KBM-7 (cell line): Measurements from ENCODE around the gene RASSF9.

Experiments
- DNase-seq: peaks from one replicate; pipeline ENCODE4 v3.0.0-alpha.2; 2015
- in situ Hi-C: fragments of 300-500 bp; cut with MboI; formaldehyde crosslinking; loops from 2 replicates; pipeline ENCODE4 v1.14.3; 2020; ENCODE audit warnings: low sequenced_read_pairs, low pct_unique_long_range_greater_than_20kb, mixed read lengths

Gene RASSF9

GRCh38 chr12:85765453-85765869 lies 70.7 kb downstream of the RASSF9 start:
- in situ Hi-C loops: no loop called here
- no peak for DNase-seq

DNA sequence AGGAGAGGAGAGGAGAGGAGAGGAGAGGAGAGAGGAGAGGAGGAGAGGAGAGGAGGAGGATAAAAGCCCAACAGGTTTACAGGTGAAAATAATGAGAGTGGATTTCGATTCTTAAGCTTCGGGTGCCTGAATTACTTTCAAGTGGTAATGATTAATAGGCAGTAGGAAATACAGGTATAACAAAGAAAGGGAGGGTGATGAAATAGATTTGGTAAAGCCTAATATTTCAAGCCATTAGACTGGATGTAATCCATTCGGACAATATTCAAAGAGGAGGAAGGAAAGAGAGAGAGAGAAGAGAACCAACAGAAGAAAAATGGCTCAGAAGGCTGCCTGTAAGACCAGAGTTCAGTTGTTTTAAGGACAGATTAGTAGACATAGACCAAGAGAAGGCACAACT lies 76.6 kb downstream of the RASSF9 start:
- no peak for DNase-seq
- in situ Hi-C loops: no loop called here

GRCh38 chr12:85759091-85759490 lies 77.1 kb downstream of the RASSF9 start:
- DNase-seq: no peak
- in situ Hi-C loops: no loop called here

GRCh38 chr12:85755760-85756159 lies 80.4 kb downstream of the RASSF9 start:
- in situ Hi-C loops: no loop called here
- no peak for DNase-seq
